GM23248 (cell line): ENCODE data around the gene EDEM2.

ENCODE experiments used
- EZH2 ChIP-seq: fragments of 200-600 bp; sonication (generic); IDR thresholded peaks from 2 replicates; pipeline ENCODE4 v1.6.1; 2018; ENCODE audit warnings: antibody characterized with exemption, mild to moderate bottlenecking; ENCODE audit not compliant: insufficient read depth, poor library complexity, severe bottlenecking
- EZH2phosphoT487 ChIP-seq: fragments of 200-600 bp; sonication (generic); IDR thresholded peaks from 2 replicates; pipeline ENCODE4 v1.6.1; 2018; ENCODE audit warnings: antibody characterized with exemption, moderate library complexity, mild to moderate bottlenecking, low read depth; ENCODE audit not compliant: insufficient read depth

DNA sequence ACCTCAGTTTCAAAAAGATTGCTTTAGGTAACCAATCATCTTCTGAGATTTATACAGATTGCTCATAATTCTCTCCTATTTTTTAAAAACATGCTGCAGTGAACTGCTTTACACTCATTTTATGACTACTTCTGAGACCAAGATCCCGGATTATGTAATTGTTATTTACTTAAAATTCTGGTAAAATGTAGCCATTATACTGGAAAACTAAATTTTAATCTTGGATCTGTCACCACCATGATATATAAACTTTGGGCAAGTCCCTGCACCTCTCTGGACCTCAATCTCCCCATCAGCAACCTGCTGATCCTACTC is 24.3 kb upstream of the EDEM2 start:
- no peak for TF ChIP-seq EZH2
- TF ChIP-seq EZH2phosphoT487, result no peak
